AG09309 (cell line): ENCODE measurements around the gene HEY2.
"Not testable (repeated sequence)": the region's sequence is repeated elsewhere in the genome, so short reads cannot be mapped to it uniquely, and the experiment has no call there.

Experiments used
- DNase-seq: peaks from one replicate; pipeline ENCODE4 v3.0.0-alpha.2; 2010; ENCODE audit warnings: low read depth
- H3K4me3 ChIP-seq: 2 replicates; pipeline ENCODE4 v1.5.1; 2011; ENCODE audit warnings: mild to moderate bottlenecking, low read depth, low read length, moderate library complexity; ENCODE audit not compliant: control insufficient read depth
- TF ChIP-seq, protein P1 (sequence below): IDR thresholded peaks from 2 replicates; pipeline ENCODE4 v1.5.1; 2011; ENCODE audit warnings: mild to moderate bottlenecking, low read depth, low read length, inconsistent platforms; ENCODE audit not compliant: insufficient read depth, control insufficient read depth; ENCODE audit errors: missing control alignments

Gene HEY2

DNA sequence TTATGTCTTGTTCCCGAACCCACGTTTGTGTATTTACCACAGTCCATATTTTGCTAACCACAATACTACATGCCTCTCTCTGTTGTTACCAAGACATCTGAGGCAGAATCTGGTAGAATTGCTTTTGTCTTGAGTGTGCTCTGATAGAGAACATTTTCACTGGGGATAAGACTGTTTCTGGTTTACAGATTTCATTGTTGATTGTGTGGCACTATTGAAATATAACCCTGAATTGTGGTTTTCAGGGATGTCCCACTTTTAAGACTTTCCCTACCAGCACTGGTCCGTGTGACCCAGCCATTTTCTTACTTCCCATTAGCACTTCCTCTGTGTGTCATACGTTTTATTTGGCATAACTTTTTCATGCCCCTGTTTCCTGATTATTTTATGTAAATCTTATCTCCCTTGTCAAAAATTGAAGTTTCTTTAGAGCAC lies 53.5 kb downstream of the HEY2 start:
- H3K4me3 ChIP-seq = no peak overlapping the region
- TF ChIP-seq, protein P1, sequence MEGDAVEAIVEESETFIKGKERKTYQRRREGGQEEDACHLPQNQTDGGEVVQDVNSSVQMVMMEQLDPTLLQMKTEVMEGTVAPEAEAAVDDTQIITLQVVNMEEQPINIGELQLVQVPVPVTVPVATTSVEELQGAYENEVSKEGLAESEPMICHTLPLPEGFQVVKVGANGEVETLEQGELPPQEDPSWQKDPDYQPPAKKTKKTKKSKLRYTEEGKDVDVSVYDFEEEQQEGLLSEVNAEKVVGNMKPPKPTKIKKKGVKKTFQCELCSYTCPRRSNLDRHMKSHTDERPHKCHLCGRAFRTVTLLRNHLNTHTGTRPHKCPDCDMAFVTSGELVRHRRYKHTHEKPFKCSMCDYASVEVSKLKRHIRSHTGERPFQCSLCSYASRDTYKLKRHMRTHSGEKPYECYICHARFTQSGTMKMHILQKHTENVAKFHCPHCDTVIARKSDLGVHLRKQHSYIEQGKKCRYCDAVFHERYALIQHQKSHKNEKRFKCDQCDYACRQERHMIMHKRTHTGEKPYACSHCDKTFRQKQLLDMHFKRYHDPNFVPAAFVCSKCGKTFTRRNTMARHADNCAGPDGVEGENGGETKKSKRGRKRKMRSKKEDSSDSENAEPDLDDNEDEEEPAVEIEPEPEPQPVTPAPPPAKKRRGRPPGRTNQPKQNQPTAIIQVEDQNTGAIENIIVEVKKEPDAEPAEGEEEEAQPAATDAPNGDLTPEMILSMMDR = no peak
- DNase-seq = no peak

DNA sequence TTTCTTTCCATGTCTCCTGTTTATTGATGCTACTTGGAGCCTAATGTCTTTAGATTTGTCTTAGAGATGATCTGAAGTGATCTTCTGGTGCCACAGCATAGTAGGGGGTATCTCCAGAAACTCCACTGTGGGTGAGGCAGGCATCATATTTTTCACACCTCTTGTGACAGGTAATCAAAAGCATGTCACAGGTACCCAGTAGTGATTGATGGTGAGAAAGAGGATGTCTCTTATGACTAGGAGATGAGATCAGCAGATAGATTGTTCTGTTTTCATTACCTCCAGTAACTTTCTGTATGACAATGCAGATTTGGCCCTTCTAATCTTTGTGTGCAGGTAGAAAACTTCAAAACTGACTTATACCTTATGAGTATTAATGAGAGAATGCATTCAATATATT lies 54.8 kb downstream of the HEY2 start:
- no peak for DNase-seq
- TF ChIP-seq, protein P1 = no peak

DNA sequence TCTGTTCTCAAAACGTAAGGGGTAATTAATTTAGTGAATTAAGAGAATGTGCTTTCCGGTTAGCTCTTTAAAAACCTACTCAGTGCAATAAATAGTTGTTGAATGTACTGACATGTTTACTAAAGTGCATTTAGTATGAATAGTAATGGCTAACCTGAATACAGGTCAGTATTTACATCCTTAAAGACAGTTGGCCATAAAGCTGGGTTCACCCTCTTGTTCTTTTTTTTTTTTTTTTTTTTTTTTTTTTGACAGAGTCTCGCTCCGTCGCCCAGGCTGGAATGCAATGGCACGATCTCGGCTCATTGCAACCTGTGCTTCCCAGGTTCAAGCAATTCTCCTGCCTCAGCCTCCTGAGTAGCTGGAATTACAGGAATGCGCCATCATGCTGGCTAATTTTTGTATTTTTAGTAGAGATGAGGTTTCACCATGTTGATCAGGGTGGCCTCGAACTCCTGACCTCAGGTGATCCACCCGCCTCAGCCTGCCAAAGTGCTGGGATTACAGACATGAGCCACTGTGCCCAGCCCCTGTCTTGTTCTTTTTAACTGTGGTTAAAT lies 55.5 kb downstream of the HEY2 start:
- not testable (repeated sequence) for H3K4me3 ChIP-seq

More for the DNA sequence above, 54.8 kb downstream of the HEY2 start:
- no peak overlapping the region for H3K4me3 ChIP-seq

DNA sequence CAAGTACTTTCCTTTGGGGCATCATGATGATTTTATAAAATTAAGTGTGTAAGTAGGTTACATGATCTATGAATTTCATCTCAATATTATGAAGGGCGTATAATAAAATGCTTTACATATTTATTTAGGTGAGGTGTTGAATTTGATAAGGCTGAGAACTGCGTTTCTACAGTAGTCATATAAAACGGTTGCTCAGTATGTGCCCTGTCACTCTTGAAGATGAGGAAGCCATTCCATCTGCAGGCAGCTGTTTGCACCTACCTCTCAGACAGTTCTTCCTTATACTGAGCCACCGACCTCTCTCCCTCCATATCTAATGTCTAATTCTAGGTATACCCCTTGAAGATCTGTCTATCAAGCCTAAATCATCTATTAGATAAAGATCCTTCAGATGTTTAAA lies 57.4 kb downstream of the HEY2 start:
- TF ChIP-seq, protein P1 = no peak
- no peak for DNase-seq
- H3K4me3 ChIP-seq = no peak overlapping the region

More for the DNA sequence above, 55.5 kb downstream of the HEY2 start:
- DNase-seq = not testable (repeated sequence)

DNA sequence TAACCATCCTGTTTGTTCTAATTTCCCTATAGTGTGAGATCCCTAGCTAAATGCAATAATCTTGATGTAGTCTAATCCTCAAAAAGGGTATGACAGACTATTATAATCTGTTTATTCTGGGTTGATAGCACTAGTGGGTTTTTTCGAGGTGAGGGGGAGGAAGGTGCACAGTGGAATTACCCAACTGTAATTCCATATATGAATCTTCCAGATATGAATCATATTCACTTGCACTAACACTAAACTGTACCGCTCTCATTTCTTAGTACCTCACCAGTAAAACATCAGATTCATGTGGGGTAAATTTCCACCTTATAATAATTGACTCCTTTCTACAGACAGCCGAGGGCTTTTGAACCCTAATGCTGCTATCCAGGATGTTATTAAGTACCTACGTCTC lies 57.9 kb downstream of the HEY2 start:
- no peak for DNase-seq
- TF ChIP-seq, protein P1 = no peak
- no peak overlapping the region for H3K4me3 ChIP-seq

DNA sequence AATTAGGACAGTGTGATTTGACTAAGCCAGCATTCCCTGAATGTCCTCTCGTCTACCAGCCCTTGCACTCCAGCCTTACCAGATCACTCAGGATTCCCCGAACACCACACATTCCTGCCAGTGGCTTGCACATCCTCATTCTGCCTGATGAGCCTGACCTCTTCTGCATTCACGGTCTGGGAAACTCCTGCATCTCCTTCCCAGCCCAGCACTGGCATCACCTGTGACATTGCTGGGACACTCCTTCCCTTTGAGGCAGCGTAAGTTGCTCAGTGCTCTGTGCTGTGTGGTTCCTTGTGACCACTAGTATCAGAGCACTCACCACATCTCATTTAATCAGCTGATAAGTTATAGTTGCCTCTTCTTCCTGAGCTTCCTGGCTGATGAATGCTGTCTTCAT lies 58.6 kb downstream of the HEY2 start:
- H3K4me3 ChIP-seq = no peak overlapping the region
- no peak for DNase-seq
- TF ChIP-seq, protein P1 = no peak

DNA sequence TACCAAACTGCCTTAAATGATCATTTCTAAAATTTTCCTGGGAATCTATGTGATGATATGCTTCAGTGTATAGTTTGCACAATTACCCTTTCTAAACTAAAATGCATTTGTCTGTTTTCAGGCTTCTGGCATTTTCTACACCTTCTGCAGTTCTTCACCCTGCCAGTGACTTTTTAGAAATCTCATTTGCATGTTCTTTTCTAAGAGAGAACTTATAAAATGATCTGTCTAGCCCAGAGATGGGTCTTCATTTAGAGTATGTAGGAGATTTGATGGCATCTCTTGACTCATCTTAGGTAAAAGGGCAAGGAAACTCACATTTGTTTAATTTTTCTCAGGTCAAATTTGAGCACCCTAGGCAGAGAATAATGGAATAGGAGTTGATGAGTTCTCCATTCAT lies 59.2 kb downstream of the HEY2 start:
- no peak overlapping the region for H3K4me3 ChIP-seq
- TF ChIP-seq, protein P1 = no peak
- no peak for DNase-seq
